Activated CD4-positive, alpha-beta T cell treated with anti-CD3 and anti-CD28 coated beads, Interleukin-2, amount 50 U/mL, for 4 hours (primary cell): Measurements from ENCODE around the gene CLDN4.
A peak's percentile ranks its signal among the peaks of the same experiment; 100 is the strongest.
"Not testable (repeated sequence)": the region's sequence is repeated elsewhere in the genome, so short reads cannot be mapped to it uniquely, and the experiment has no call there.

Experiments
- DNase-seq, 2 experiments: peaks; one replicate each; pipeline ENCODE4 v3.0.0-alpha.2; 2020

CLDN4 gene

GRCh38 chr7:73830681-73831583, at the start of gene CLDN4:
CLDN4 (plus strand) TSS chr7:73830996; CDS start chr7:73831202, 206 bp downstream.
- no peak for DNase-seq

DNA sequence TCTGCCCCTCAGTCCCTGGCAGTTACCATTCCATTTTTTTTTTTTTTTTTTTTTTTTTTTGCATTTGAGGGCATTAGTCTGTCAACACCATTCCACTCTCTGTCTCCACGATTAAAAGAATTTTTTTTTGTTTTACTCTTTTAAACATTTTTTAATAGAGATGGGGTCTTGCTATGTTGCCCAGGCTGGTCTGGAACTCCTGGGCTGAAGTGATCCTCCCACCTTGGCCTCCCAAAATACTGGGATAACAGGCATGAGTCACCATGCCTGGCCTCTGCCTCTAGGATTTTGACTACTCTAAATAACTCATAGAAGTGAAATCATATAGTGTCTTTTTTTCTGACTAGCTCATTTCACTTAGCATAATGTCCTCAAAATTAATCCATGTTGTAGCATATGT, 44.2 kb upstream of the CLDN4 start:
- no peak for DNase-seq

GRCh38 chr7:73787786-73788048, 43.1 kb upstream of the CLDN4 start:
- not testable (repeated sequence) for DNase-seq

DNA sequence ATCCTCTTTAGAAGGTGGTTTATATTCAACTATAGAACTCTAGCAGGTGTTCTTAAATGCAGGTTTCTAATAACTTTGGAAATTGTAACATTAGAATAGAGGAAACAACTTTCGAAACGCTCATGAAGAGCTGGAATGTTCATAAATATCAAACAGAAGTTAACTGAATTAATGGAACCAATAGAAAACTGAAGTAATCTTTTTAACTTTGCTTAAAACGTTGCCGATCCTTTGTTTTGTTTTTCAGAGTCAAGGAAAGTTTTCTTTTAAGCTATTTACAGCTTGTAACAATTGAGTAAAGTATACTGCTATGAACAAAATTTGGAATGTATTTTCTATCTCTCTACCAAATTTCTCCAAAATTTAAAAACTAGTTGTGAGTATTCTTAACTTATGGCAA, 41.7 kb upstream of the CLDN4 start:
- DNase-seq: no peak

DNA sequence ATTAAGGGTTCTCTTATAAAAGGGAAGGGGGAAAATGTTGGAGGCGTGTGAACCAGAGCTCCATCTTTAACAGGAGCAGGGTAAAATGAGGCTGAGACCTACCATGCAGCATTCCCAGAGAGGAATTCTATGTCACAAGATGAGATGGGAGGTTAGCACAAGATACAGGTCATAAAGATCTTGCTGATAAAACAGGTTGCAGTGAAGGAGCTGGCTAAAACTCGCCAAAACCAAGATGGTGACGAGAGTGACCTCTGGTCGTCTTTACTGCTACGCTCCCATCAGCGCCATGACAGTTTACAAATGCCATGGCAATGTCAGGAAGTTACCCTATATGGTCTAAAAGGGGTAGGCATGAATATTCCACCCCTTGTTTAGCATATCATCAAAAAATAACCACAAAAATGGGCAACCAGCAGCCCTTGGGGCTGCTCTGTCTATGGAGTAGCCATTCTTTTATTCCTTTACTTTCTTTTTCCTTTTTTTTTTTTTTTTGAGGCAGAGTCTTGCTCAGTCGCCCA, 39.6 kb upstream of the CLDN4 start:
- DNase-seq: not testable (repeated sequence)

- not testable (repeated sequence) for DNase-seq
These were observed 35.6 kb upstream of the CLDN4 start for GRCh38 chr7:73795188-73795587.

- DNase-seq: not testable (repeated sequence)
These were observed 34.1 kb upstream of the CLDN4 start for GRCh38 chr7:73796656-73797055.

GRCh38 chr7:73797176-73797575, 33.6 kb upstream of the CLDN4 start:
- not testable (repeated sequence) for DNase-seq

DNA sequence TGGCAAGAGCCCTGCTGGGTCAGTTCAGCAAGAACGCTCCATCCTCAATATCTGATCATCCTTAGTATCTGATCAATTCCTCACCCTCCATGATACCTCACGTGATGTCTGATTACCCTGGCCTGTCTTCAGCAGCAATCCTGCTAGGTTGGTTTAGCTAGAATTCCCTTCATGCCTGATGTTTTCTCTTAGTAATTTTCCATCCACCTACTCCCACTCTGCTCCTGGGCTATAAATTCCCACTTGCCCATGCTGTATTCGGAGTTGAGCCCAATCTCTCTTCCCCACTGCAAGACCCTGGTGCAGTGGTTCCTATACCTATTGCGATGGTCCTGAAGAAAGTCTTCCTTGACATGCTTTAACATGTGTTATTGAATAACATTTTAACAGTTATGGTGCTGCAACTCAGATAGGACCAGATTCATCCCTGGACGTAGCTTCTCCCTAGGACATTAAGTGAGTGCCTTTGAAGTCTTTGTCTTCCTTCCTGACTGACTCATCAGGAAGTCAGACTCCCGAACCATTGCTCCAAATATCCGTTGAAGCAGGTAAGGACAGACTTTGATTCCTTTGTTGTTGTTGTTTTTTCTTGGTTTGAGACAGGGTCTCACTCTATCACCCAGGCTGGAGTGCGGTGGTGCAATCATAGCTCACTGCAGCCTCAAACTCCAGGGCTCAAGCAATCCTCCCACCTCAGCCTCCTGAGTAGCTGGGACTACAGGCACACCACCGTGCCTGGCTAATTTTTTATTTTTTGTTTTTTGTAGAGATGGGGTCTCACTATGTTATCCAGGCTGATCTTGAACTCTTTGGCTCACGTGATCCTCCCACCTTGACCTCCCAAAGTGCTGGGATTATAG, 31.3 kb upstream of the CLDN4 start:
- DNase-seq: no peak

DNA sequence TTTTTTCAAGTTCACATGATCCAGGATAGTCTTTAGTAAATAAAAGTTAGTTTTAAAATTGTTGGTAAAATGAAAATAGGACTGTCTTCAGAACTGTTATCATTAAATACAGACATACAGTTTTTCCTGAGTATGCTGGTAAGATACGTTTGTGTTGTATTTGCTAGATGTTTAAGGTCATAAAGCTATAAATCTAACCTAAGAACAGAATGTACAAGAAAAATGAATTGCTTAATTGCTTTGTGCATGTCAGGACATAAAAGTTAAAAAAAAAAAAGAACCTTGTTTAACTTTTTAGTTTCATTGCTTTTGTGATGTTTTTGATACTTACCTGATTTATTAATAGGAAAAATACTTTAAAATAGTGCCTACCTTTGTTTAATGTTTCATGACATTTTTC, 29.2 kb upstream of the CLDN4 start:
- DNase-seq: no peak

DNA sequence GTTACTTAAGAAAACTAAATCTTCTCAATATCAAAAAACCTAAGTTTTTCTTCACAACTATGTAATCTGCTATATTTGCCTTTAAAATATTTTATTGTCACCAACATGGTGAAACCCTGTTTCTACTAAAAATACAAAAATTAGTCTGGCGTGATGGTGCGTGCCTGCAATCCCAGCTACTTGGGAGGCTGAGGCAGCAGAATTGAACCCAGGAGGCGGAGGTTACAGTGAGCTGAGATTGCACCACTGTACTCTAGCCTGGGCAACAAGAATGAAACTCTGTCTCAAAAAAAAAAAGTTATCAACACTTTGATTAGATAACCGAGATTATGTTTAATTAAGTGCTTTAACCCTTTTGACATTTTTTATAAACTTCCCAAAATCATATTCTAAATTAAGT, 28.3 kb upstream of the CLDN4 start:
- no peak for DNase-seq

DNA sequence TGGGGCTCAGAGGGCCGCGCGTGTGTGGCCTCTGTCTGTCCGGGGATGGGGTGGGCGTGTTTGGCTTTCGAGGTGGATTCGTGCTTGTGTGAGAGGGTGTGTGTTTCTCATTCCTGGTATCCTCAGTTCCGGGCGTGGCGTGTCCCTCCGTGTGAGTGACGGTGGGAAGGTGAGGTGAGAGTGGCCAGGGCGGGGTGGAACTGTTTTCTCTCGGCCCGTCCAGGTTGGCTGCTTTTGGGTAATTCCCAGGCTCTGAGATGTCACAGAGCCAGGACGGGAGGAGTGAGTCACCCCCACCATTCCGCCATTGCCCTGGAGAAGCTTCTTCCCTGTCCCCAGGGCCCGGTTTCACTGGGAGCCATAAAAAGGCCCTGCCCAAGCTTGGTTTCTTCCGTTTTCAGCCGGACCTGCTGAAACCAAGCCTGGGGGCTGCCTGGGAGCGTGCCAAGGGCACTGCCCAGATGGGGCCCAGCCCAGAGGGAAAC, 21.3 kb upstream of the CLDN4 start:
- DNase-seq: no peak

- DNase-seq: no peak
These were observed 19.8 kb upstream of the CLDN4 start for GRCh38 chr7:73810998-73811360.

DNA sequence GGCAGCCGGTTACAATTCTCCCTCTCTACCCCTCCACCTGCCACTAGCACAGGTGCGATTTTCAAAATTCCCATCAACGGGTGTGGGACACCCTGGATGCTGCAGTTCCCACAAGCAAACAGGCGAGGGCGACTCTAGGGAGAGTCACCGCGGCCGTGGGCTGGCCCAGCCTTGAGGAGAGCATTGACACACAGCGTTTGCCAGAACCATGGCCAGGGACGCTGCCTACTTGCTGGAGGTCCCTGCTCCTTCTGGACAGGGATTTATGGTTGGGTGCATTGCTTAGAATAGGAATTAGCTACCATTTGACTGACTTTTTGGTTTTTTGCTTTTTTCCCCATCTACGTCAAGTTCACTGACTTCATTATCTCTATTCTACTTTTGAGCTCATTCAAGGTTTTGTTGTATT, 19.0 kb upstream of the CLDN4 start:
- peak; percentile 35 to 48 for DNase-seq

DNA sequence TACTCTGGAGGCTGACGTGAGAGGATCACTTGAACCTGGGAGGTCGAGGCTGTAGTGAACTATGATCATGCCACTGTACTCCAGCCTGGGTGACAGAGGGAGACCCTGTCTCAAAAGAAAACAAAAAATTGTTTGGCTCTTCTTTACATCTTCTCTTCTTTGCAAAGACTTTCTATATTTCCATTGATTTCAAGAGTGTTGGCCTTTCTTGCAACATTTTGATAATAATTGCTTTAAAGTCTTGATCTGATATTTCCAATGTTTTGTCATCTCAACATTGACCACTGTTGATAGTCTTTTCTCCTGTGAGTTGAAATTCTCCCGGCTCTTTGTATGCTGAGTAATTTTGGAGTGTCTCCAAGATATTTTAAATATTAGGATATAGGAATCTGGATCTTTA, 17.8 kb upstream of the CLDN4 start:
- no peak for DNase-seq

DNA sequence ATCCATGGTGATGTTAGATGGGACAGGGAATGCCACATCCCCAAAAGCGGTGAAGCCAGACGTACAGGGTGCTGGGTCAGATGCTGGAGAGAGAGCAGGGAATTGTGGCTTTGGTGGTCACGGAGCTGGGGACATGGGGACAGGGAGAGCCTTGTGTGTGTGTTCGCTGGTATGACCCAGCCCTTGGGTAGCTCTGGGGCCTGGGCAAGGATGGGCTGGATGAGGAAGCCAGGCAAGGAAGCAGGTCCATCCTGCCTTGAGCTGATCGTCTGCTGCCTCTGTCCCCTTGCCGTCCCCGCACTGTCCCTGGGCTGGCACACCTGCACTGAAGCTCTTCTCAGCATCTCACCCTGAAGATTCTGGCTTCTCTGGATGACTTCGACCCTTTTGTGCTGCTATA, 15.4 kb upstream of the CLDN4 start:
- DNase-seq: no peak

GRCh38 chr7:73817121-73817520, 13.7 kb upstream of the CLDN4 start:
- DNase-seq: no peak

DNA sequence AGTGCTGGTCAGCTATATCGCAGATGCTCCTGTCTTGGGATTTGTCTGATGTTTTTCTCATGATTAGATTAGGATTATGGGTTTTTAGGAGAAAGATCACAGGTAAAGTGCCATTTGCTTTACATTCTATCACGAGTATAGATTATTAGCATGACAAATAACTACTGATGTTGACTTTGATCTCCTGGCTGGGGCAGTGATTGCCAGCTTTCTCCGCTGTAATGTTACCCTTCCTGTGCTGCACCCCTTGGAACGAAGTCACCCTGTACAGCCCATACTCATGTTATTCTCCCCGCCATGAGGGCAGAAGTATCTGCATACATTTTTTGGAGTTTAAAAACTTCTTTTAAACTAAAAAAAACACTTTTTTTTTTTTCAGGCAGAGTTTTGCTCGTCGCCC, 10.8 kb upstream of the CLDN4 start:
- no peak for DNase-seq

DNA sequence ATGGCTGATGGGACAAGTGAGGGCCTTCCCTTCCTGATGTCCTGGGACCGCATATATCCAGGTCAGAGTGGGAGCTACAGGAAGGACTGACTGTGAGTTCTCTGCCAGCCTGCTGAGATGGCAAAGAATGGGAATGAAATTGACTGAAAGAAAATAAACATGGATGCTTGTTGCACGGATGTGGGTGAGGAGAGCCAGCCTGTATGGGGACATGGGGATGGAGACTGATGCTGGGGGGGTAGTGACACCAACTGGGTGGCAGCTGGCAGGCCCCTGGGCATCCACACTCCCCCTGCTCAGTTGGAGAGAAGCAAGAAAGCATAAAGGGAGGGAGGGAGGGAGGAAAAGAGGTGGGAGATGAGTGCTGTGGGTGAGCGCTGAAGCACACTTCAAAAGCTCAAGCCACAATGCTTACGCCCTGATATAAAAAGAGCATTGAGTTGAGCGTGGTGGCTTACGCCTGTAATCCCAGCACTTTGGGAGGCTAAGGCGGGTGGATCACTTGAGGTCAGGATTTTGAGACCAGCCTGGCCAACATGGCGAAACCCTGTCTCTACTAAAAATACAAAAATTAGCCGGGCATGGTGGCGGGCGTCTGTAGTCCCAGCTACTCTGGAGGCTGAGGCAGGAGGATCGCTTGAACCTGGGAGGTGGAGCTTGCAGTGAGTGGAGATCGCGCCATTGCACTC, 9.1 kb upstream of the CLDN4 start:
- DNase-seq: not testable (repeated sequence)

- no peak for DNase-seq
These were observed 8.2 kb upstream of the CLDN4 start for GRCh38 chr7:73822319-73823173.

DNA sequence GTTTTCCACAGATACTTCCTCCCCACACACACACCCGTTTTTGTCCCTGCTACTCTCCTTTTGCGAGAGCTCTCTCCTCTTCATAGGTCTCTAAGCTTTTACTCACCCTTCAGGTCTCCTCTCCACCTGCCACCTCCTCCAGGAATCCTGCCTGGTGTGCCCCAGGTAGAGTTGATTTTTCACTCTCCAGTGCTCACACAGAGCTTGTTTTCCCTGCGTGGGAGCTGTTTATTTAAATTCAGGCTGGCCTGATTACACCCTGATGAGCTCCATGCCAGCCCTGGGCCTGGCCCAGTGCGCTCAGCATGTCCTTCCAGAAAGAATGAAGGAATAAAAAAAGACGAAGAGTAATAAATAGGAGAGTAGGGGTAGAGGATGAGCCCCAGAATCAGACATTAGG, 7.5 kb upstream of the CLDN4 start:
- DNase-seq: no peak
